GM18951 (cell line): Measurements from ENCODE around the gene LRRC1.
"Not testable (repeated sequence)": the region's sequence is repeated elsewhere in the genome, so short reads cannot be mapped to it uniquely, and the experiment has no call there.

Source experiments
- POLR2A ChIP-seq: IDR thresholded peaks from 4 replicates; pipeline ENCODE4 v1.6.1; 2011; ENCODE audit warnings: mild to moderate bottlenecking; ENCODE audit not compliant: insufficient read length, insufficient read depth; ENCODE audit errors: extremely low read depth
- in situ Hi-C: fragments of 300-500 bp; cut with MboI; formaldehyde crosslinking; loops from one replicate; pipeline ENCODE4 v1.12.0; 2022; ENCODE audit warnings: low sequenced_read_pairs, mixed read lengths, inconsistent platforms; ENCODE audit not compliant: unreplicated experiment

The LRRC1 gene

DNA sequence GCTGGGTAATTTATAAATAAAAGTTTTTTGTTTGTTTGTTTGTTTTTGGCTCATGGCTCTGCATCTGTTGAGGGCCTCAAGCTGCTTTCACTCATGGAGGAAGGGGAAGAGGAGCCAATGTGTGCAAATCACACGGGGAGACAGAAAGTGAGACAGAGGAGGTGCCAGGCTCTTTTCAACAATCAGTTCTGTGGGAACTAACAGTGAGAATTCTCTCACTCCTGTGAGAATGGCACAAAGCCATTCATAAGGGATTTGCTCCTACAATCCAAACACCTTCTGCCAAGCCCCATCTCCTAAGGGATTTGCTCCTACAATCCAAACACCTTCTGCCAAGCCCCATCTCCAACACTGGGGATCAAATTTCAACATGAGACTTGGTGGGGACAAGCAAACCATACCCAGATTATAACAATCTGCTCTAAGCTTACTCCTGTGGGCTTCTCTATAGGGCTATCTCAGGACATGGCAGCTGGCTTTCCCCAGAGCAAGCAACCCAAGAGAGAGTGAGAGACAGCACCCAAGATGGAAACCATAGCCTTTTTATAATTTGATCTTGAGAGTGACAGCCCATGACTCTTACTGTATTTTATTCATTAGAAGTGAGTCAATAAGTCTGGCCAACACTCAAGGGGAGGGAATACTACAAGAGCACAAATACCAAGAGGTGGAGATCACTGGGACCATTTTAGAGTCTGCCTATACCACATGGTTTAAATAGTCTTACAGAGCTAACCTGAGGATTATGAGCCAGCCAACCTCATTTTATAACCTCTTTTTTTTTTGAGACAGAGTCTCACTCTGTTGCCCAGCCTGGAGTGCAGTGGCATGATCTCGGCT lies 22.8 kb upstream of the LRRC1 start:
- in situ Hi-C loops: no loop called here
- TF ChIP-seq POLR2A: no peak

DNA sequence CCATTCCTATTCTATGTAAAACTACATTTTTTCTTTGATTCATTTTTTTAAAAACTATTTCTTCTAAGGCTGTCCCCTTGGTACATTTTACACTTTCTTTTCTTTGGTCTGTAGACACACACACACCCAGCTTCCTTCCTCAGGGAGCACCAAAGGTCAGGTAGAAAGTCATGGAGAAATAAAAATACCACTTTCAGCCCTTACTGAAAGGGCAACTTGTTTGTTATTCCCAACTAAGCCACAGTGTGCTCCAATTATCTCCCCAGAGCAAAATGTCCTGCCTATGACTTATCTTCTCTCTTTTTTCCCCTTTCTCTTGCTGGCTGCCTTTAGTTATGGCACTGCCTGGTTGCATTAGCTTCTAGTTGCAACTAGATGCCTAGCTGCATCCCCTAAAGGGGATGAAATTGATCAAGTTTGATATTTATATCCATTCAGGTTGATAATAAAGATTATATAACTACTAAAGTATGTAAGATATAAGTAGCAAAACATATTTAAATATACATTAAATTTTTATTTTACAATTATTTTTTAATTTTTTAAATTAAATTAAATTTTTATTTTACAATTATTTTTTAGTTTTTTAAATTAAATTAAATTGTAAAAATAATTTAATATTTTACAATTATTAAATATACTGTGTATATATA lies 21.6 kb upstream of the LRRC1 start:
- no peak for TF ChIP-seq POLR2A
- in situ Hi-C loops: no loop called here

DNA sequence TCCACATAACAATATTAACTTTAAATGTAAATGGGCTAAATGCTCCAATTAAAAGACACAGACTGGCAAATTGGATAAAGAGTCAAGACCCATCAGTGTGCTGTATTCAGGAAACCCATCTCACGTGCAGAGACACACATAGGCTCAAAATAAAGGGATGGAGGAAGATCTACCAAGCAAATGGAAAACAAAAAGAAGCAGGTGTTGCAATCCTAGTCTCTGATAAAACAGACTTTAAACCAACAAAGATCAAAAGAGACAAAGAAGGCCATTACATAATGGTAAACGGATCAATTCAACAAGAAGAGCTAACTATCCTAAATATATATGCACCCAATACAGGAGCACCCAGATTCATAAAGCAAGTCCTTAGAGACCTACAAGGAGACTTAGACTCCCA lies 18.7 kb upstream of the LRRC1 start:
- in situ Hi-C loops: not testable (repeated sequence)

DNA sequence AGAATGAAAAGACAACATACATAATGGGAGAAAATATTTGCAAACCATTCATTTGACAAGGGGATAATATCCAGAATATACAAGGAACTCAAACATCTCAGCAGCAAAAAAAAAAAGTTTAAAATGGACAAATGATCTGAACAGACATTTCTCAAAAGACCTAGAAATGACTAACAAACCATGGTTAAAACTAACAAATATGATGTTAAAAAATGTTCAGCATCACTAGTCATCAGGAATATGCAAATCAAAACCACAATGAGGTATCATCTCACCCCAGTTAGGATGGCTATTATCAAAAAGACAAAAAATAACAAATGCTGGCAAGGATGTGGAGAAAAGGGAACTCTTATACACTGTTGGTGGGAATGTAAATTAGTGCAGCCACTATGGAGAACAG lies 9.8 kb upstream of the LRRC1 start:
- in situ Hi-C loops: not testable (repeated sequence)

DNA sequence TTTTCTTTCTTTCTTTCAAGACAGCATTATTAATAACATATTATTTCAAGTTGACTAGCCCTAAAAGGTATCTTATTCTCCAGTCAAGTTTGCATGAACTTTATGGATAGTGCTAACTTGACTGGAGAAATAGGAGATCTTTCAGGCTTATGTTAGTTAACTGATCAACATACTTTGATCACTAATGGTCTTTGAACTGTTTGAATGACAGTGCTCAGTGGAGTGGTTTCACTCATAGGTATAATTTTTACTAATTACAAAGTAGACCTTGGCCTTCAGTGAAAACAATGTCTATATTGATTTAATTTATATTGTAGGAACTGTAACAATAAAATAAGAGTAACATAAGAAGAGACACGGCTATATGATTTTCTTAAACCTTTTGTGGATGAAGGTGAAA lies 8.0 kb upstream of the LRRC1 start:
- in situ Hi-C loops: no loop called here
- no peak for TF ChIP-seq POLR2A

DNA sequence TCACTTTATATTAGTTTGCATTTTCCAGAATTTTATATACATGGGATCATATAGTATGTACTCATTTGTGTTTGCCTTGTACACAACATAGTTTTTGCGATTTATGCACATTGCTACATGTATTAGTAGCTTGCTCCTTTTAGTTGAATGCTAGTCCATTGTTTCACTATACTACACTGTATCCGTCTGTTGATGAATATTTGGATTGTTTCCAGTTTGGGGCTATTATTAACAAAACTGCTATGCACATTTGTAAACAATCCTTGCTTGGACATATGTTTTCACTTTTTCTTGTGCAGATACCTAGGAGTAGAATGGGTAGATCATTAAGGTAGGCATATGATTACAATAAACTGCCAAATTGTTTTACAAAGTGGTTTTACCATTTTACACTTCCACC lies 3.9 kb upstream of the LRRC1 start:
- in situ Hi-C loops: no loop called here
- TF ChIP-seq POLR2A: no peak

DNA sequence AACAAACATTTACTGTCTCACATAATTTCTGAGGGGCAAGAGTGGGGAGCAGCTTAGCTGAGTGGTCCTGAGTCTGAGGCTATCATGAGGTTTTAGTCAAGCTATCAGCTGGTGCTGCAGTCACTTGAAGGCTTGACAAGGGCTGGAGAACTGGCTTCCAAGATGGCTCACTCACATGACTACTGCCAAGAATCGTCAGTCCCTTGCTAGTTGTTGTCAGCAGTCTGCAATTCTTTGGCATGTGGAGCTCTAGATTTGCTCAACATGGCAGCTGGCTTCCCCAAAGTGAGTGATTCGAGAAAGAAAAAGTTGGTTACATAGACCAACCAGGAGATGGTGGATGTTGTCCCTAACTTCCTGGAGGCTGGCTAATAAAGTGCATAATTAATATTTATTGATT lies 2.8 kb upstream of the LRRC1 start:
- in situ Hi-C loops: no loop called here
- no peak for TF ChIP-seq POLR2A

GRCh38 chr6:53792973-53793317 lies 1.9 kb upstream of the LRRC1 start:
- no peak for TF ChIP-seq POLR2A
- in situ Hi-C loops: no loop called here

GRCh38 chr6:53793318-53794136 lies 1.3 kb upstream of the LRRC1 start:
- in situ Hi-C loops: no loop called here
- no peak for TF ChIP-seq POLR2A

GRCh38 chr6:53794137-53794719 lies 577 bp upstream of the LRRC1 start:
- no peak for TF ChIP-seq POLR2A
- in situ Hi-C loops: no loop called here

DNA sequence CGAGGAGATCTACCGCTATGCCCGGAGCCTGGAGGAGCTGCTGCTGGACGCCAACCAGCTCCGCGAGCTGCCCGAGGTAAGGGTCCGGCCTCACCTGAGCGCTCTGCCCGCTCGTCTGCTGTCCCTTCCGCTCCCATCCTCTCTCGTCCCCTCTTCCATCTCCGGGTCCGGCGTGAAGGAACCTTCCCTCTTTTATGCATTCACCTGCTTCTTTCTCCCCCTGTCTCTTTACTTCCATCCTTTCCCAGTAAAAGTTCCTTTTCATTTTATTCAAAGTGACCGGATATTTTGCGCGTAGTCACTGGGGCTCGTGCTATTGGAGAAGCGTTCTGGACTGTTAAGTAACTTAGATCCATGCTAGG lies 516 bp downstream of the LRRC1 start:
- in situ Hi-C loops: no loop called here

DNA sequence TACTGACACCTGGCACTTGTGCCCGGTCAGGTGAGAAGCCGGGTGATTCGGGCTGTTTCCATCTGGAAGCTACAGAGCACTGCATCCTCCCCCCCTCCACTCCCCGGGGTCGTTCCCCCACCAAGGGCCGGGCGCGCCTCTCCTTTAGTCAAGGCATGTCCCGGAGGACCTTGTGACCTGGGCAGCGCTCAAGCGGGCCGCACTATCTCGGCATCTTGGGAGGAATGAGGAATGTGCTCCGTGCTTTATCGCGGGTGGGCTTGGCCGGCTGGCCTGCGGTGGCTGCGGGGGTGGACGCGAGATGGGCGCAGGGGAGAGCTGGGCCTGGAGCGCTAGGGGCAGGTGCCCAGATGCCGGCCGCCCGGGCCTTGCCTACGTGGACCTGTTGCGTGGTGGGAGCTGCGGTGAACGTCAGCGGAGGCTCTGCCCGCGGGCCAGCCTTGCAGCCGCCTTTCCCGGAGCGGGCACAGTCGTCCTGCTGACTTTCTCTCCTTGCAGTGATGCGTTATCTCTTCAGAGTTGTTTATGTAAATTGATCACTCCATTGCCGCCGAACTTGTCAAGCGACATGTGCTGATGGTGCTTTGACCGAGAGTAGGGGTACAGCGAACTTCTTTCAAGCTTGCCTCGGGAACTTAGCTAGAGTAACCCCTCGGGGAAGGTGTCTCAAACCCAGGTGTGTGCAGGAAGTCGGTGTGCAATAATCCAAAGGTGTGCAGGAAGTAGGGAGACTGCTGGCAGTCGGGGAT lies 1.1 kb downstream of the LRRC1 start:
- in situ Hi-C loops: no loop called here
- no peak for TF ChIP-seq POLR2A

More for the DNA sequence above, 516 bp downstream of the LRRC1 start:
- TF ChIP-seq POLR2A: no peak

GRCh38 chr6:53796451-53796780 lies 1.6 kb downstream of the LRRC1 start:
- in situ Hi-C loops: no loop called here

More at GRCh38 chr6:53796451-53796780, 1.6 kb downstream of the LRRC1 start:
- TF ChIP-seq POLR2A: no peak
